ENCODE results near the gene CMTM1.

DNA sequence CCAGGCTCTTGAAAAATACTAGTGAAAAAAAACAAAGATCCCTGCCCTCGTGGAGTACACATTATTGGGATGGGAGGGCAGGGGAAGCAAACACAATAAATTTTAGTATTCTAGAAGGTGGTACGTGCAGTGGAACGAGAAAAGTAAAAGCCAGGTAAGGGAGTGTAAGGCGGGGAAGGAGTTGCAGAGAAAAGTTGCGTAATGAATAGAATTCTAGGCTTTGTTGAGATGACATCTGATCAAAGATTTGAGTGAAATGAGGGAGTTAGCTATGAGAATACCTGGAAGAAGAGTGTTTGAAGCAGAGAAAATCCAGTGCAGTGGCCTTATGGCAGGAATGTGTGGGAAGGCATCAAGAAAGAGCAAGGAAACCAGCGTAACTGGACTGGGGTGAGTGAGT, 11.7 kb upstream of the CMTM1 start:
- TF ChIP-seq, protein P1, sequence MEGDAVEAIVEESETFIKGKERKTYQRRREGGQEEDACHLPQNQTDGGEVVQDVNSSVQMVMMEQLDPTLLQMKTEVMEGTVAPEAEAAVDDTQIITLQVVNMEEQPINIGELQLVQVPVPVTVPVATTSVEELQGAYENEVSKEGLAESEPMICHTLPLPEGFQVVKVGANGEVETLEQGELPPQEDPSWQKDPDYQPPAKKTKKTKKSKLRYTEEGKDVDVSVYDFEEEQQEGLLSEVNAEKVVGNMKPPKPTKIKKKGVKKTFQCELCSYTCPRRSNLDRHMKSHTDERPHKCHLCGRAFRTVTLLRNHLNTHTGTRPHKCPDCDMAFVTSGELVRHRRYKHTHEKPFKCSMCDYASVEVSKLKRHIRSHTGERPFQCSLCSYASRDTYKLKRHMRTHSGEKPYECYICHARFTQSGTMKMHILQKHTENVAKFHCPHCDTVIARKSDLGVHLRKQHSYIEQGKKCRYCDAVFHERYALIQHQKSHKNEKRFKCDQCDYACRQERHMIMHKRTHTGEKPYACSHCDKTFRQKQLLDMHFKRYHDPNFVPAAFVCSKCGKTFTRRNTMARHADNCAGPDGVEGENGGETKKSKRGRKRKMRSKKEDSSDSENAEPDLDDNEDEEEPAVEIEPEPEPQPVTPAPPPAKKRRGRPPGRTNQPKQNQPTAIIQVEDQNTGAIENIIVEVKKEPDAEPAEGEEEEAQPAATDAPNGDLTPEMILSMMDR (IDR thresholded peaks at IDR 0.05): no peak
- TF ChIP-seq POLR2A (IDR thresholded peaks at IDR 0.05): no peak

Measured in gastroesophageal sphincter (tissue), 3 donors.